Measurements from ENCODE around the gene OR2AJ1.

Gene OR2AJ1

GRCh38 chr1:247964933-247965332 lies 40.2 kb downstream of the OR2AJ1 start, which contains the start of gene OR2AK2:
Gene OR2AK2 (plus strand): TSS chr1:247965233. CDS start chr1:247965377, 144 bp downstream.
- Histone ChIP-seq H3K9ac (ENCODE audit: low read depth, low read length) (no peak within 1 kb of the TSS), H3K36me3 (ENCODE audit: insufficient read depth, low read length) (no peaks in the 10 kb centered on the region), H3K9me3 (ENCODE audit: insufficient read depth, low read length, severe bottlenecking) (no peaks in the 10 kb centered on the region), H3K4me1 (ENCODE audit: insufficient read depth, low read length) (peaks cover 6% of the 10 kb centered on the region), H3K79me2 (ENCODE audit: insufficient read depth, low read length) (no peaks in the 10 kb centered on the region), H3K27me3 (ENCODE audit: insufficient read depth, low read length, poor library complexity) (no peaks in the 10 kb centered on the region), H2AFZ (ENCODE audit: low read depth, low read length) (no peak within 1 kb of the TSS), H3K27ac (ENCODE audit: low read length) (no peak within 1 kb of the TSS), H3K4me3 (ENCODE audit: low read depth in 1 of 2, low read length in 2 of 2) (no peak within 1 kb of the TSS), H3K4me2 (ENCODE audit: insufficient read depth, low read length) (no peak within 1 kb of the TSS), H4K20me1 (ENCODE audit: insufficient read depth, low read length) (no peaks in the 10 kb centered on the region)
- TF ChIP-seq CTCF (IDR thresholded peaks at IDR 0.05; ENCODE audit: borderline replicate concordance, extremely low read depth, low read length, poor library complexity, severe bottlenecking) (no peak), EZH2 (IDR thresholded peaks at IDR 0.05; ENCODE audit: borderline replicate concordance, low read depth, low read length, severe bottlenecking) (no peak)
- no peak for DNase-seq
- ATAC-seq (ENCODE audit: insufficient read depth, low read depth) = no peak

- no peak overlapping the region for H3K27ac ChIP-seq (ENCODE audit: low read length)
- no peaks in the 10 kb centered on the region for H3K9me3 ChIP-seq (ENCODE audit: insufficient read depth, low read length, severe bottlenecking)
Observed at GRCh38 chr1:247966532-247967204, 42.0 kb downstream of the OR2AJ1 start.

More at GRCh38 chr1:247966532-247967204, 42.0 kb downstream of the OR2AJ1 start:
- Histone ChIP-seq H2AFZ (ENCODE audit: low read depth, low read length) (no peak overlapping the region), H3K4me1 (ENCODE audit: insufficient read depth, low read length) (peaks cover 6% of the 10 kb centered on the region), H3K9ac (ENCODE audit: low read depth, low read length) (no peak overlapping the region), H3K27me3 (ENCODE audit: insufficient read depth, low read length, poor library complexity) (no peaks in the 10 kb centered on the region), H3K4me2 (ENCODE audit: insufficient read depth, low read length) (no peak overlapping the region), H4K20me1 (ENCODE audit: insufficient read depth, low read length) (no peaks in the 10 kb centered on the region), H3K36me3 (ENCODE audit: insufficient read depth, low read length) (no peaks in the 10 kb centered on the region), H3K79me2 (ENCODE audit: insufficient read depth, low read length) (no peaks in the 10 kb centered on the region), H3K4me3 (ENCODE audit: low read depth in 1 of 2, low read length in 2 of 2) (no peak overlapping the region)
- no peak for ATAC-seq (ENCODE audit: insufficient read depth, low read depth)
- no peak for DNase-seq
- TF ChIP-seq EZH2 (IDR thresholded peaks at IDR 0.05; ENCODE audit: borderline replicate concordance, low read depth, low read length, severe bottlenecking) (no peak), CTCF (IDR thresholded peaks at IDR 0.05; ENCODE audit: borderline replicate concordance, extremely low read depth, low read length, poor library complexity, severe bottlenecking) (no peak)

All from DND-41 (cell line).